CD4-positive, alpha-beta T cell (primary cell): ENCODE data around the gene ADIPOR2. TPM values are rescaled to one million over a fixed set of nuclear protein-coding genes. Genes with fewer than 3 reads are reported as not detected.

Source experiments
- ATAC-seq: fragments of 200-7000 bp; cut with Tn5 transposase; one replicate; pipeline ENCODE4 v1.10.0; 2022; ENCODE audit warnings: mild to moderate bottlenecking; ENCODE audit not compliant: poor library complexity
- CTCF ChIA-PET: fragments of 350-600 bp; sonication (Branson Sonifier 250); formaldehyde crosslinking; loops from one replicate; lab custom pipeline; 2021; ENCODE audit warnings: antibody characterized with exemption, inconsistent platforms; lab: Charles Lee
- POLR2A ChIA-PET: fragments of 350-600 bp; sonication (Branson Sonifier 250); formaldehyde crosslinking; loops from one replicate; lab custom pipeline; 2021; ENCODE audit warnings: antibody characterized with exemption, inconsistent platforms; lab: Charles Lee
- DNase-seq, 14 experiments: peaks; one replicate each; pipeline ENCODE4 v3.0.0-alpha.2; 2013 to 2020; ENCODE audit warnings: mixed read lengths in 2 of 14
- H3K27ac ChIP-seq, 2 donors: one replicate each; pipeline versions ENCODE4 v1.5.1 to v1.7.0; 2013; ENCODE audit warnings: low read length in 2 of 2, low read depth in 1 of 2, mild to moderate bottlenecking in 1 of 2
- H3K27me3 ChIP-seq, 2 experiments: 1 replicate in 1 of 2; 2 replicates in 1 of 2; pipeline versions ENCODE4 v1.6.1 to v1.7.0; 2013; ENCODE audit warnings: low read length in 2 of 2, control low read depth in 1 of 2, mild to moderate bottlenecking in 1 of 2, moderate library complexity in 1 of 2; ENCODE audit not compliant: insufficient read depth in 2 of 2, control insufficient read depth in 1 of 2
- H3K36me3 ChIP-seq: one replicate; pipeline ENCODE4 v1.6.1; 2013; ENCODE audit warnings: low read length, control low read depth; ENCODE audit not compliant: insufficient read depth
- H3K4me1 ChIP-seq: one replicate; pipeline ENCODE4 v1.6.1; 2013; ENCODE audit warnings: low read length, control low read depth; ENCODE audit not compliant: insufficient read depth
- H3K4me3 ChIP-seq: one replicate; pipeline ENCODE4 v1.5.1; 2013; ENCODE audit warnings: mild to moderate bottlenecking, low read length, moderate library complexity
- H3K9me3 ChIP-seq, 2 experiments: 1 replicate in 1 of 2; 2 replicates in 1 of 2; pipeline versions ENCODE4 v1.6.1 to v1.7.0; 2013; ENCODE audit warnings: low read length in 2 of 2, mild to moderate bottlenecking in 2 of 2, control low read depth in 1 of 2, moderate library complexity in 1 of 2; ENCODE audit not compliant: control insufficient read depth in 1 of 2, insufficient read depth in 1 of 2
- H3K27ac Mint-ChIP-seq: one replicate; pipeline ENCODE4 v1.8.0; 2020; ENCODE audit warnings: mixed read lengths
- H3K27me3 Mint-ChIP-seq: one replicate; pipeline ENCODE4 v1.8.0; 2021; ENCODE audit warnings: mixed read lengths
- H3K36me3 Mint-ChIP-seq: one replicate; pipeline ENCODE4 v1.8.0; 2021; ENCODE audit warnings: low read depth, mixed read lengths
- H3K4me1 Mint-ChIP-seq: one replicate; pipeline ENCODE4 v1.8.0; 2021; ENCODE audit warnings: low read depth, mixed read lengths
- H3K4me3 Mint-ChIP-seq: one replicate; pipeline ENCODE4 v1.8.0; 2020; ENCODE audit warnings: mild to moderate bottlenecking, mixed read lengths
- H3K9me3 Mint-ChIP-seq: one replicate; pipeline ENCODE4 v1.8.0; 2020; ENCODE audit warnings: mixed read lengths
- intact Hi-C, 2 experiments: fragments of 100-400 bp; cut with DNase I in 1 of 2; cut with micrococcal nuclease in 1 of 2; formaldehyde crosslinking; loops; one replicate each; pipeline versions ENCODE4 v1.15.1 to v1.9.0; 2023 to 2025; cut with DNase I, micrococcal nuclease
- total RNA-seq, 174 experiments: library from RNA in 2 of 174; stranded (reverse) in 2 of 174; gene quantifications; one replicate each; pipeline ENCODE4 v1.2.3 and lab custom pipeline; 2021 to 2026
- TF ChIP-seq, protein P1 (sequence below): fragments of 200-600 bp; IDR thresholded peaks from one replicate; pipeline ENCODE4 v1.8.0; 2022; ENCODE audit warnings: antibody characterized with exemption, mild to moderate bottlenecking

Gene ADIPOR2
- total RNA-seq, 2 experiments from 2014 or later: 12.5 to 12.6 TPM

DNA sequence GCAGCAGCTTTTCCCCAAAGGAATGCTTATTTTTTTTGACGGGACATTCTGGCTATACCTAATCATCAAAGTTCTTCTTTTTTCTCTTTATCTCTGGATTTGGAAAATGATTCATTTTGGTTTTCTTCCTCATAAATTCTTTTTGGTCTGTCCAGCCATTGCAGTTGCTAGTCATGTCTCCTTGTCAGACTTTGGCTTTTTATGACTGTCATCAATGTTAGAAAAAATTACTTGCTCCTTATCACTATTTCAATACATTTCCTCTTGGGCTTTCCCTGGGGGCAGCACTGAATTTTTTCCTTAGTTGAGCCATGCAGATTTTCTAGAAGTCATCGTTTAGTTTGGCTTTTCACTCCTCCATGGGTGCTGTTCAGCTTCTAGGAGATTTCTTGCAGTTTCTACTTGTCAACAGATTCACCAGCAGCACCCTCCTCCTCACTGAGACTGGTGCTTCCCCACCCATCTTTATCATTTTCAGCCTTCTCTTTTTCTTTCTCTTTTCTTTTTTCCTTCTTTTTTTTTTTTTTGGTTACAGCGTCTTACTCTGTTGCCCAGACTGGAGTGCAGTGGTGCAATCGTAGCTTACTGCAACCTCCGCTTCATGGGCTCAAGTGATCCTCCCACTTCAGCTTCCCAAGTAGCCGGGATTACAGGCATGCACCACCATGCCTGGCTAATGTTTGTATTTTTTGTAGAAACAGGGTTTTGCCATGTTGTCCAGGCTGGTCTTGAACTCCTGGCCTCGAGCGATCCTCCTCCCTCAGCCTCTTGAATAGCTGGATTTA lies 5.2 kb downstream of the ADIPOR2 start:
- H3K4me3 Mint-ChIP-seq: peak overlapping the region; percentile 11
- H3K4me1 Mint-ChIP-seq: peaks cover 78% of the 10 kb centered on the region
- peaks cover 23% of the 10 kb centered on the region for H3K4me1 ChIP-seq
- H3K36me3 Mint-ChIP-seq: peaks cover 35% of the 10 kb centered on the region
- H3K27me3 Mint-ChIP-seq: no peaks in the 10 kb centered on the region
- no peaks in the 10 kb centered on the region for H3K9me3 Mint-ChIP-seq
- no peaks in the 10 kb centered on the region for H3K9me3 ChIP-seq
- no peak overlapping the region for H3K27ac Mint-ChIP-seq
- CTCF ChIA-PET: interaction anchor here (0.8 to 1.8 kb wide), 4 partner anchors 43 to 244 kb away, joined by 3 to 4 read pairs (median 3); no protein-coding TSS in a partner anchor
- DNase-seq (no peak), ATAC-seq (no peak)
- H3K27me3 ChIP-seq: no peaks in the 10 kb centered on the region
- H3K27ac ChIP-seq: no peak overlapping the region
- intact Hi-C loops: no loop called here
- no peaks in the 10 kb centered on the region for H3K36me3 ChIP-seq
- no peak overlapping the region for H3K4me3 ChIP-seq
- POLR2A ChIA-PET: interaction anchor here (0.9 kb wide), 1 partner anchor 26 kb away, joined by 3 read pairs; no protein-coding TSS in a partner anchor
- TF ChIP-seq, protein P1, sequence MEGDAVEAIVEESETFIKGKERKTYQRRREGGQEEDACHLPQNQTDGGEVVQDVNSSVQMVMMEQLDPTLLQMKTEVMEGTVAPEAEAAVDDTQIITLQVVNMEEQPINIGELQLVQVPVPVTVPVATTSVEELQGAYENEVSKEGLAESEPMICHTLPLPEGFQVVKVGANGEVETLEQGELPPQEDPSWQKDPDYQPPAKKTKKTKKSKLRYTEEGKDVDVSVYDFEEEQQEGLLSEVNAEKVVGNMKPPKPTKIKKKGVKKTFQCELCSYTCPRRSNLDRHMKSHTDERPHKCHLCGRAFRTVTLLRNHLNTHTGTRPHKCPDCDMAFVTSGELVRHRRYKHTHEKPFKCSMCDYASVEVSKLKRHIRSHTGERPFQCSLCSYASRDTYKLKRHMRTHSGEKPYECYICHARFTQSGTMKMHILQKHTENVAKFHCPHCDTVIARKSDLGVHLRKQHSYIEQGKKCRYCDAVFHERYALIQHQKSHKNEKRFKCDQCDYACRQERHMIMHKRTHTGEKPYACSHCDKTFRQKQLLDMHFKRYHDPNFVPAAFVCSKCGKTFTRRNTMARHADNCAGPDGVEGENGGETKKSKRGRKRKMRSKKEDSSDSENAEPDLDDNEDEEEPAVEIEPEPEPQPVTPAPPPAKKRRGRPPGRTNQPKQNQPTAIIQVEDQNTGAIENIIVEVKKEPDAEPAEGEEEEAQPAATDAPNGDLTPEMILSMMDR: no peak

DNA sequence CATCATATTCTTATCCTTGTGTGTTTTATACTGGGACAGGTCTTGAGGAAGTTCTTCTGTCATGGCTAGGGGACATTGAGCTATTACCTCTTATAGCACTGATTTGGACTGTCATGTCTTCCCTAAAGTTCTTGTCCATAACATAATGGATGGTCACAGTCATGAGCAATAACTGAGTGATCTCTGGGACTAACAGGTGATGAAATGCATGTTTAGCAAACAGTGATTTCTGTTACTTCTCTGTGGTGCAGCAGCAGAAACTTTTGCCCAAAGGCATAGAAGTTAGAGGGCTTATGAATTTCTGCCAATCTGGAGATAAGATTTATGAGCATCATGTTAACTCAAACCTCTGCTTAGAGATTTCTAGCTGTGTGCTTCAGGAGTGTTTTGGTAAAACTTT lies 5.9 kb downstream of the ADIPOR2 start:
- CTCF ChIA-PET: interaction anchor here (0.8 to 1.5 kb wide), 3 partner anchors 44 to 243 kb away, joined by 3 read pairs; no protein-coding TSS in a partner anchor
- Mint-ChIP-seq H3K36me3 (peaks cover 29% of the 10 kb centered on the region), H3K4me3 (no peak overlapping the region), H3K4me1 (peaks cover 75% of the 10 kb centered on the region), H3K27me3 (no peaks in the 10 kb centered on the region), H3K27ac (no peak overlapping the region), H3K9me3 (no peaks in the 10 kb centered on the region)
- Histone ChIP-seq H3K36me3 (no peaks in the 10 kb centered on the region), H3K9me3 (no peaks in the 10 kb centered on the region), H3K4me1 (peaks cover 19% of the 10 kb centered on the region), H3K4me3 (no peak overlapping the region), H3K27me3 (no peaks in the 10 kb centered on the region), H3K27ac (no peak overlapping the region)
- POLR2A ChIA-PET: interaction anchor here (0.9 kb wide), 1 partner anchor 36 kb away, joined by 3 read pairs; no protein-coding TSS in a partner anchor
- intact Hi-C loops: no loop called here
- ATAC-seq (no peak), DNase-seq (no peak)
- TF ChIP-seq, protein P1: no peak

DNA sequence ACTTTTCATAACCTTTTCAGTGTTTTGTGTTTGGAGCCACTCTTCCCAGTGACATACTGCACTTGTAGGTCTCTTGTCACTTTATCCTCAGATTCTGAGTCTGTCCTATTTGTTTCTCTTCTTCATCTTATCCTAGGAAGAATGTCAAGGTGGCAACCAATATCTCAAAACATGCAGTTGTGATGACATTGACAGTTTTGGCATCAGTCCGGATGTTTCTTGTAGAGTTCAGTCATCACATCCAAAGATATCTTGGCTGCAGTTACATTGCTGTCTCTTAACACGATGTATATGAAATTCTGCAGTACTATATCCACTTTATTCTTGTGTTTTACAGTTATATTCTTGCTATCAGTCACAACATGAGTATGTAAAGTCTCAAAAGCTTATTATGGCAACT lies 6.4 kb downstream of the ADIPOR2 start:
- Mint-ChIP-seq H3K27me3 (no peaks in the 10 kb centered on the region), H3K27ac (peak overlapping the region; percentile 9), H3K4me1 (peaks cover 75% of the 10 kb centered on the region), H3K4me3 (peak overlapping the region; percentile 3), H3K36me3 (peaks cover 24% of the 10 kb centered on the region), H3K9me3 (no peaks in the 10 kb centered on the region)
- Histone ChIP-seq H3K36me3 (no peaks in the 10 kb centered on the region), H3K27ac (no peak overlapping the region), H3K4me1 (peaks cover 17% of the 10 kb centered on the region), H3K27me3 (no peaks in the 10 kb centered on the region), H3K9me3 (no peaks in the 10 kb centered on the region), H3K4me3 (no peak overlapping the region)
- TF ChIP-seq, protein P1: no peak
- ChIA-PET POLR2A (interaction anchor here (0.9 kb wide), 1 partner anchor 37 kb away, joined by 3 read pairs; no protein-coding TSS in a partner anchor), CTCF (interaction anchor here (1.5 to 2.3 kb wide), 3 partner anchors 13 to 243 kb away, joined by 3 to 9 read pairs (median 3); no protein-coding TSS in a partner anchor)
- DNase-seq (no peak), ATAC-seq (no peak)
- intact Hi-C loops: no loop called here
